HepG2 (cell line): Measurements from ENCODE around the gene KRT24. TPM values are rescaled to one million over a fixed set of nuclear protein-coding genes. Genes with fewer than 3 reads are reported as not detected.

Experiments
- ATAC-seq: fragments of 200-7000 bp; cut with Tn5 transposase; 3 replicates; pipeline ENCODE4 v1.9.1; 2020; ENCODE audit warnings: mild to moderate bottlenecking, moderate library complexity
- BruUV-seq: library from RNA; stranded (reverse); fragments of 400-500 nt; replicated peaks from 2 replicates; lab custom pipeline; 2021; lab: Mats Ljungman, UMichigan
- CTCF ChIA-PET: fragments of 300-600 bp; formaldehyde crosslinking; extraction: SDS; loops from one replicate; lab custom pipeline; 2021; ENCODE audit warnings: low total read pairs, inconsistent platforms, low intra/inter-chr PET ratio; lab: Yijun Ruan, JAX
- POLR2A ChIA-PET: fragments of 350-600 bp; sonication (Branson Sonifier 250); formaldehyde crosslinking; loops from one replicate; lab custom pipeline; 2020; ENCODE audit warnings: antibody characterized with exemption, inconsistent platforms; lab: Yijun Ruan, JAX
- DNase-seq: peaks from one replicate; pipeline ENCODE4 v3.0.0-alpha.2; 2015; ENCODE audit warnings: low spot score
- FAIRE-seq: peaks from 3 replicates; lab custom pipeline; 2011; peaks lifted over from hg19 to GRCh38; lab: Jason Lieb, UNC
- H2AFZ ChIP-seq: one replicate; pipeline ENCODE4 v1.6.1; 2011; ENCODE audit warnings: low read length, inconsistent platforms
- H3K27ac ChIP-seq: fragments of 300-600 bp; 3 replicates; pipeline ENCODE4 v1.8.0; 2011; ENCODE audit warnings: mixed run types, mild to moderate bottlenecking, mixed read lengths, low read length, inconsistent platforms; ENCODE audit not compliant: insufficient read depth; ENCODE audit errors: extremely low read length
- H3K27me3 ChIP-seq, 2 experiments: fragments of 200-600 bp in 1 of 2; 2 replicates in 1 of 2; 3 replicates in 1 of 2; pipeline versions ENCODE4 v1.6.0 to v1.8.0; 2011; ENCODE audit warnings: low read length in 2 of 2, mild to moderate bottlenecking in 2 of 2, moderate library complexity in 2 of 2, inconsistent platforms in 1 of 2; ENCODE audit not compliant: insufficient read depth in 2 of 2, control insufficient read depth in 1 of 2
- H3K36me3 ChIP-seq, 2 experiments: fragments of 200-600 bp in 1 of 2; replicated peaks in 1 of 2; 2 replicates in 1 of 2; 3 replicates in 1 of 2; pipeline versions ENCODE4 v1.5.1 to v1.8.0; 2011; ENCODE audit warnings: low read length in 2 of 2, inconsistent platforms in 1 of 2; ENCODE audit not compliant: insufficient read depth in 2 of 2, control insufficient read depth in 1 of 2
- H3K4me1 ChIP-seq: 2 replicates; pipeline ENCODE4 v1.5.1; 2012; ENCODE audit warnings: low read length, inconsistent platforms; ENCODE audit not compliant: insufficient read depth
- H3K4me2 ChIP-seq: 2 replicates; pipeline ENCODE4 v1.6.0; 2011; ENCODE audit warnings: low read depth, low read length, inconsistent platforms
- H3K4me3 ChIP-seq, 3 experiments: fragments of 200-600 bp in 1 of 3; sonication (generic), shearing (Covaris generic) in 1 of 3; replicated peaks in 1 of 3; 2 replicates each; pipeline ENCODE4 v1.5.1; 2011 to 2016; ENCODE audit warnings: low read length in 3 of 3, inconsistent platforms in 2 of 3, low read depth in 2 of 3, mild to moderate bottlenecking in 2 of 3, control low read depth in 1 of 3, mixed read lengths in 1 of 3; ENCODE audit not compliant: insufficient read depth in 1 of 3
- H3K79me2 ChIP-seq: one replicate; pipeline ENCODE4 v1.6.1; 2011; ENCODE audit warnings: low read length, inconsistent platforms; ENCODE audit not compliant: insufficient read depth
- H3K9ac ChIP-seq: 2 replicates; pipeline ENCODE4 v1.6.0; 2011; ENCODE audit warnings: mild to moderate bottlenecking, low read depth, low read length, inconsistent platforms; ENCODE audit not compliant: insufficient read depth
- H3K9me3 ChIP-seq: 2 replicates; pipeline ENCODE4 v1.5.1; 2012; ENCODE audit warnings: mild to moderate bottlenecking, low read length
- H4K20me1 ChIP-seq: 2 replicates; pipeline ENCODE4 v1.6.0; 2011; ENCODE audit warnings: inconsistent platforms, mild to moderate bottlenecking, low read length, moderate library complexity; ENCODE audit not compliant: insufficient read depth
- ATAD3A ChIP-seq: sonication (generic); formaldehyde crosslinking; IDR thresholded peaks from 2 replicates; pipeline ENCODE4 v1.4.0; 2020; ENCODE audit warnings: missing genetic modification reagents
- ATRX ChIP-seq: sonication (generic); formaldehyde crosslinking; IDR thresholded peaks from 2 replicates; pipeline ENCODE4 v1.4.0; 2020; ENCODE audit warnings: missing genetic modification reagents, borderline replicate concordance
- DR1 ChIP-seq: sonication (generic); formaldehyde crosslinking; IDR thresholded peaks from 2 replicates; pipeline ENCODE4 v1.8.0; 2021; ENCODE audit warnings: mild to moderate bottlenecking, missing genetic modification reagents, inconsistent platforms
- FIP1L1 ChIP-seq: fragments of 200-400 bp; formaldehyde crosslinking; IDR thresholded peaks from 2 replicates; pipeline ENCODE4 v1.6.1; 2018; ENCODE audit warnings: low read depth, mild to moderate bottlenecking, low read length, moderate library complexity, borderline replicate concordance; ENCODE audit not compliant: insufficient read depth
- FOSL2 ChIP-seq: sonication (generic); formaldehyde crosslinking; IDR thresholded peaks from 2 replicates; pipeline ENCODE4 v1.4.0; 2020; ENCODE audit warnings: missing genetic modification reagents
- HOXD1 ChIP-seq: sonication (generic); formaldehyde crosslinking; IDR thresholded peaks from 2 replicates; pipeline ENCODE4 v1.5.0; 2020; ENCODE audit warnings: missing genetic modification reagents
- KDM6A ChIP-seq: IDR thresholded peaks from 2 replicates; pipeline ENCODE4 v1.6.1; 2016; ENCODE audit warnings: low read depth
- MAFK ChIP-seq, 2 experiments: IDR thresholded peaks in 1 of 2; conservative IDR thresholded peaks in 1 of 2; 2 replicates each; pipeline ENCODE4 v1.6.1; 2011; ENCODE audit warnings: improper control_type of control experiment in 2 of 2, low read length in 2 of 2
- MTF1 ChIP-seq: sonication (generic); formaldehyde crosslinking; IDR thresholded peaks from 2 replicates; pipeline ENCODE4 v1.5.0; 2020; ENCODE audit warnings: missing genetic modification reagents
- NKX3-1 ChIP-seq: sonication (generic); formaldehyde crosslinking; IDR thresholded peaks from 2 replicates; pipeline ENCODE4 v1.5.0; 2020; ENCODE audit warnings: missing genetic modification reagents
- SMAD9 ChIP-seq: sonication (generic); formaldehyde crosslinking; IDR thresholded peaks from 2 replicates; pipeline ENCODE4 v1.5.1; 2020; ENCODE audit warnings: mild to moderate bottlenecking, missing genetic modification reagents
- ZNF205 ChIP-seq: IDR thresholded peaks from 2 replicates; pipeline ENCODE4 v1.6.1; 2018; ENCODE audit warnings: missing biosample characterization, missing genetic modification reagents
- ZNF354B ChIP-seq: sonication (generic); formaldehyde crosslinking; IDR thresholded peaks from 2 replicates; pipeline ENCODE4 v1.8.0; 2022; ENCODE audit warnings: mild to moderate bottlenecking, missing genetic modification reagents
- ZNF446 ChIP-seq: sonication (generic); formaldehyde crosslinking; IDR thresholded peaks from 2 replicates; pipeline ENCODE4 v1.5.0; 2020; ENCODE audit warnings: mild to moderate bottlenecking, missing genetic modification reagents
- ZNF558 ChIP-seq: sonication (generic); formaldehyde crosslinking; IDR thresholded peaks from 2 replicates; pipeline ENCODE4 v1.9.0; 2022; ENCODE audit warnings: mild to moderate bottlenecking, missing genetic modification reagents, borderline replicate concordance
- WGBS: methylation state at CpG from one replicate; pipeline ENCODE4 v1.1.6; 2017; ENCODE audit warnings: low lambda C conversion rate; 5-methylcytosine and 5-hydroxymethylcytosine counted together
- in situ Hi-C: cut with HindIII; loops from 2 replicates; pipeline ENCODE4 v1.10.0; 2017; ENCODE audit warnings: low pct_unique_long_range_greater_than_20kb; ENCODE audit not compliant: extremely low pct_ligation_motif_present
- intact Hi-C: fragments of 100-400 bp; cut with micrococcal nuclease; formaldehyde crosslinking; loops from one replicate; pipeline ENCODE4 v1.10.0; 2022; ENCODE audit not compliant: unreplicated experiment
- polyA plus RNA-seq, 8 experiments: library from polyadenylated mRNA; depleted of rRNA in 3 of 8; stranded (reverse) in 7 of 8; unstranded in 1 of 8; fragments of >200 nt; fragmentation: Illumina TruSeq in 4 of 8; extraction: Trizol in 4 of 8; gene quantifications; 2 replicates each; pipeline versions ENCODE4 v1.2.1 to v1.2.3, GENCODE V29; 2011 to 2016; ENCODE audit warnings: low read depth in 4 of 8, missing spikeins in 1 of 8, mixed read lengths in 1 of 8; ENCODE audit not compliant: insufficient read depth in 1 of 8
- total RNA-seq, 5 experiments: library from RNA; depleted of rRNA; stranded (reverse); fragments of >200 nt; fragmentation: Illumina TruSeq; extraction: Trizol; gene quantifications; 2 replicates each; pipeline ENCODE4 v1.2.3, GENCODE V29; 2016; ENCODE audit warnings: low read depth in 1 of 5

Gene KRT24
- total and polyA plus RNA-seq, 2 of the 13 experiments (the other 11 are each of a cell fraction or from before 2014, with no cell fraction given): not detected

GRCh38 chr17:40699371-40699770, 4.2 kb downstream of the KRT24 start (continued):
- TF ChIP-seq ZNF558 (CRISPR knock-in tag) (no peak), FIP1L1 (no peak), ATRX (CRISPR knock-in tag) (no peak), KDM6A (no peak), ATAD3A (no peak), SMAD9 (CRISPR knock-in tag) (no peak), ZNF205 (CRISPR knock-in tag) (no peak), ZNF446 (CRISPR knock-in tag) (no peak), NKX3-1 (CRISPR knock-in tag) (no peak), FOSL2 (CRISPR knock-in tag) (no peak), MTF1 (no peak), DR1 (CRISPR knock-in tag) (no peak)

- Histone ChIP-seq H3K4me1 (peaks cover 19% of the 10 kb centered on the region), H3K9ac (no peak overlapping the region), H2AFZ (no peak overlapping the region), H3K9me3 (no peaks in the 10 kb centered on the region), H3K4me3 (no peak overlapping the region), H3K79me2 (no peaks in the 10 kb centered on the region), H4K20me1 (no peaks in the 10 kb centered on the region), H3K4me2 (no peak overlapping the region), H3K27ac (no peak overlapping the region), H3K27me3 (peaks cover 0 to 16% of the 10 kb centered on the region in 2 experiments; a peak in 3 of 5 replicates), H3K36me3 (no peaks in the 10 kb centered on the region)
- ChIA-PET POLR2A (no interaction called here), CTCF (no interaction called here)
- intact Hi-C loops (no loop called here), in situ Hi-C loops (no loop called here)
- TF ChIP-seq ZNF354B (CRISPR knock-in tag): no peak
- TF ChIP-seq HOXD1 (CRISPR knock-in tag): no peak
- 0 out of 4 replicates have a peak, but pooled peaks of 1 of the 2 experiments have one; percentile 7 for TF ChIP-seq MAFK (conservative IDR thresholded peaks at IDR 0.05 in 1 of 2, IDR thresholded peaks at IDR 0.05 in 1 of 2; ENCODE audit: low read length in 2 of 2)
- no TSS peak for BruUV-seq
- DNase-seq: no peak
- no peak for ATAC-seq
- 62% methylated on average over 7 of the region's 7 CpGs for WGBS
- FAIRE-seq: no peak
Measured at GRCh38 chr17:40697297-40697696, 6.3 kb downstream of the KRT24 start.
